SJSA1 (cell line): Measurements from ENCODE around the gene LAMP5. TPM values are rescaled to one million over a fixed set of nuclear protein-coding genes. Genes with fewer than 3 reads are reported as not detected.

Experiments
- DNase-seq, 2 experiments: peaks; one replicate each; pipeline ENCODE4 v3.0.0-alpha.2; 2015 to 2020; ENCODE audit warnings: low spot score in 2 of 2, low read depth in 1 of 2
- H3K27ac ChIP-seq: fragments of 250-450 bp; sonication (Bioruptor Pico); 2 replicates; pipeline ENCODE4 v1.5.1; 2020; ENCODE audit warnings: mild to moderate bottlenecking, moderate library complexity
- H3K27me3 ChIP-seq: fragments of 250-450 bp; sonication (Bioruptor Pico); replicated peaks from 2 replicates; pipeline ENCODE4 v1.5.1; 2020; ENCODE audit warnings: mild to moderate bottlenecking, moderate library complexity
- H3K36me3 ChIP-seq: fragments of 250-450 bp; sonication (Bioruptor Pico); 2 replicates; pipeline ENCODE4 v1.5.1; 2020; ENCODE audit warnings: mild to moderate bottlenecking
- H3K4me1 ChIP-seq: fragments of 250-450 bp; sonication (Bioruptor Pico); replicated peaks from 2 replicates; pipeline ENCODE4 v1.6.1; 2021; ENCODE audit warnings: mild to moderate bottlenecking
- H3K4me3 ChIP-seq: fragments of 250-450 bp; sonication (Bioruptor Pico); 2 replicates; pipeline ENCODE4 v1.5.1; 2020; ENCODE audit warnings: mild to moderate bottlenecking
- H3K9me3 ChIP-seq: fragments of 250-450 bp; sonication (Bioruptor Pico); replicated peaks from 2 replicates; pipeline ENCODE4 v1.5.1; 2020; ENCODE audit warnings: mild to moderate bottlenecking
- total RNA-seq: library from RNA; depleted of rRNA; stranded (reverse); fragments of >200 nt; shearing (Covaris generic); gene quantifications from 2 replicates; pipeline ENCODE4 v1.2.3, GENCODE V29; 2014

The LAMP5 gene
- total RNA-seq, 1 experiment from 2014 or later: not detected

GRCh38 chr20:9572670-9573069 lies 58.3 kb downstream of the LAMP5 start:
- H3K27ac ChIP-seq: no peak overlapping the region
- no peaks in the 10 kb centered on the region for H3K36me3 ChIP-seq
- H3K27me3 ChIP-seq: no peaks in the 10 kb centered on the region
- no peak overlapping the region for H3K4me3 ChIP-seq
- no peak for DNase-seq
- H3K9me3 ChIP-seq: no peaks in the 10 kb centered on the region
- H3K4me1 ChIP-seq: no peaks in the 10 kb centered on the region

GRCh38 chr20:9573335-9574151 lies 59.2 kb downstream of the LAMP5 start:
- Histone ChIP-seq H3K27ac (no peak overlapping the region), H3K4me1 (no peaks in the 10 kb centered on the region), H3K9me3 (no peaks in the 10 kb centered on the region), H3K4me3 (no peak overlapping the region), H3K27me3 (no peaks in the 10 kb centered on the region), H3K36me3 (no peaks in the 10 kb centered on the region)
- no peak for DNase-seq

- 0 out of 2 replicates have a peak, but pooled peaks cover 2% of the 10 kb centered on the region for H3K27me3 ChIP-seq
- H3K27ac ChIP-seq: no peak overlapping the region
- no peaks in the 10 kb centered on the region for H3K36me3 ChIP-seq
- no peak for DNase-seq
- H3K9me3 ChIP-seq: no peaks in the 10 kb centered on the region
- no peaks in the 10 kb centered on the region for H3K4me1 ChIP-seq
- H3K4me3 ChIP-seq: no peak overlapping the region
Measured at GRCh38 chr20:9574181-9574580, 59.8 kb downstream of the LAMP5 start.

- Histone ChIP-seq H3K4me1 (no peaks in the 10 kb centered on the region), H3K27me3 (0 out of 2 replicates have a peak, but pooled peaks cover 6% of the 10 kb centered on the region), H3K9me3 (no peaks in the 10 kb centered on the region), H3K27ac (no peak overlapping the region), H3K36me3 (no peaks in the 10 kb centered on the region), H3K4me3 (no peak overlapping the region)
- DNase-seq: no peak
Measured at GRCh38 chr20:9574776-9575175, 60.4 kb downstream of the LAMP5 start.

GRCh38 chr20:9575836-9576235 lies 61.4 kb downstream of the LAMP5 start:
- no peaks in the 10 kb centered on the region for H3K9me3 ChIP-seq
- no peak for DNase-seq
- H3K4me3 ChIP-seq: no peak overlapping the region
- no peak overlapping the region for H3K27ac ChIP-seq
- H3K36me3 ChIP-seq: no peaks in the 10 kb centered on the region
- H3K4me1 ChIP-seq: no peaks in the 10 kb centered on the region
- 0 out of 2 replicates have a peak, but pooled peaks cover 6% of the 10 kb centered on the region for H3K27me3 ChIP-seq

- no peak overlapping the region for H3K4me3 ChIP-seq
- no peak for DNase-seq
- no peak overlapping the region for H3K27ac ChIP-seq
- no peaks in the 10 kb centered on the region for H3K36me3 ChIP-seq
- H3K27me3 ChIP-seq: peaks cover 6% of the 10 kb centered on the region; the same call in 1 of the 2 replicates
- H3K9me3 ChIP-seq: no peaks in the 10 kb centered on the region
- no peaks in the 10 kb centered on the region for H3K4me1 ChIP-seq
Measured at GRCh38 chr20:9576695-9577094, 62.3 kb downstream of the LAMP5 start.

GRCh38 chr20:9577397-9577796 lies 63.0 kb downstream of the LAMP5 start:
- Histone ChIP-seq H3K9me3 (no peaks in the 10 kb centered on the region), H3K36me3 (no peaks in the 10 kb centered on the region), H3K27ac (no peak overlapping the region), H3K4me3 (no peak overlapping the region), H3K27me3 (peaks cover 6% of the 10 kb centered on the region; the same call in 1 of the 2 replicates), H3K4me1 (no peaks in the 10 kb centered on the region)
- no peak for DNase-seq

GRCh38 chr20:9578594-9578993 lies 64.2 kb downstream of the LAMP5 start:
- Histone ChIP-seq H3K9me3 (no peaks in the 10 kb centered on the region), H3K36me3 (no peaks in the 10 kb centered on the region), H3K27me3 (peaks cover 6% of the 10 kb centered on the region; the same call in 1 of the 2 replicates), H3K4me3 (no peak overlapping the region), H3K4me1 (no peaks in the 10 kb centered on the region), H3K27ac (no peak overlapping the region)
- no peak for DNase-seq
